H1 (cell line): ENCODE data around the gene ZNF546. TPM values are rescaled to one million over a fixed set of nuclear protein-coding genes. Genes with fewer than 3 reads are reported as not detected.

Experiments used
- CTCF ChIA-PET: fragments of 300-600 bp; sonication (Branson Sonifier 250); formaldehyde crosslinking; loops from one replicate; lab custom pipeline; 2021; ENCODE audit not compliant: partially characterized antibody; lab: Charles Lee
- POLR2A ChIA-PET: fragments of 300-600 bp; sonication (Branson Sonifier 250); formaldehyde crosslinking; loops from one replicate; lab custom pipeline; 2021; ENCODE audit warnings: inconsistent platforms; ENCODE audit not compliant: partially characterized antibody; lab: Charles Lee
- DNase-seq, 2 experiments: peaks; one replicate each; pipeline versions ENCODE4 v3.0.0 to v3.0.0-alpha.2; 2010 to 2022; ENCODE audit warnings: low spot score in 2 of 2, low read depth in 1 of 2, mixed read lengths in 1 of 2
- FAIRE-seq: peaks from 2 replicates; lab custom pipeline; 2011; peaks lifted over from hg19 to GRCh38; lab: Jason Lieb, UNC
- H2AFZ ChIP-seq: 2 replicates; pipeline ENCODE4 v1.8.1; 2012; ENCODE audit warnings: low read length, inconsistent platforms
- H2AK5ac ChIP-seq: 2 replicates; pipeline ENCODE4 v1.6.1; 2013; ENCODE audit warnings: low read depth, low read length
- H2BK120ac ChIP-seq: replicated peaks from 2 replicates; pipeline ENCODE3; 2013; ENCODE audit warnings: low read depth, low read length, inconsistent platforms
- H2BK12ac ChIP-seq: 2 replicates; pipeline ENCODE4 v1.6.1; 2013; ENCODE audit warnings: low read depth, low read length
- H2BK15ac ChIP-seq: 2 replicates; pipeline ENCODE4 v1.6.1; 2013; ENCODE audit warnings: low read length
- H2BK20ac ChIP-seq: 2 replicates; pipeline ENCODE4 v1.6.1; 2013; ENCODE audit warnings: low read length
- H2BK5ac ChIP-seq: 2 replicates; pipeline ENCODE4 v1.6.1; 2013; ENCODE audit warnings: low read depth, low read length
- H3K14ac ChIP-seq: 2 replicates; pipeline ENCODE4 v1.6.1; 2013; ENCODE audit warnings: inconsistent platforms; ENCODE audit not compliant: insufficient read length
- H3K18ac ChIP-seq: 2 replicates; pipeline ENCODE4 v1.6.1; 2013; ENCODE audit warnings: low read length; ENCODE audit errors: extremely low read depth
- H3K23ac ChIP-seq: 2 replicates; pipeline ENCODE4 v1.6.1; 2013; ENCODE audit warnings: inconsistent platforms; ENCODE audit not compliant: insufficient read length
- H3K23me2 ChIP-seq: 2 replicates; pipeline ENCODE4 v1.6.1; 2013; ENCODE audit warnings: low read depth, low read length
- H3K27ac ChIP-seq: 2 replicates; pipeline ENCODE4 v1.6.1; 2011; ENCODE audit warnings: low read depth, low read length, inconsistent platforms
- H3K27me3 ChIP-seq, 4 experiments: replicated peaks in 1 of 4; 1 replicate in 1 of 4; 2 replicates in 3 of 4; pipeline versions ENCODE4 v1.6.1 to v1.8.1; 2011 to 2013; ENCODE audit warnings: low read length in 3 of 4, mild to moderate bottlenecking in 3 of 4, inconsistent platforms in 2 of 4, mixed read lengths in 2 of 4, moderate library complexity in 1 of 4; ENCODE audit not compliant: control insufficient read depth in 3 of 4, insufficient read depth in 3 of 4; ENCODE audit errors: extremely low read depth in 1 of 4
- H3K36me3 ChIP-seq, 4 experiments: 2 replicates each; pipeline versions ENCODE4 v1.6.1 to v1.8.1; 2011 to 2013; ENCODE audit warnings: mild to moderate bottlenecking in 4 of 4, low read length in 3 of 4, moderate library complexity in 2 of 4, control low read depth in 1 of 4, inconsistent platforms in 1 of 4; ENCODE audit not compliant: insufficient read depth in 4 of 4, control insufficient read depth in 2 of 4
- H3K4ac ChIP-seq: replicated peaks from 2 replicates; pipeline ENCODE3; 2013; ENCODE audit warnings: low read length, low read depth, mixed read lengths, inconsistent platforms; ENCODE audit not compliant: insufficient read length
- H3K4me1 ChIP-seq, 4 experiments: replicated peaks in 1 of 4; 1 replicate in 1 of 4; 2 replicates in 3 of 4; pipeline versions ENCODE4 v1.6.1 to v1.8.1; 2011 to 2013; ENCODE audit warnings: low read length in 3 of 4, inconsistent platforms in 2 of 4, mixed read lengths in 1 of 4; ENCODE audit not compliant: insufficient read depth in 4 of 4, control insufficient read depth in 3 of 4
- H3K4me2 ChIP-seq, 2 experiments: 2 replicates each; pipeline versions ENCODE4 v1.6.1 to v1.8.1; 2011 to 2013; ENCODE audit warnings: low read depth in 2 of 2, low read length in 2 of 2, control low read depth in 1 of 2, inconsistent platforms in 1 of 2, mild to moderate bottlenecking in 1 of 2; ENCODE audit not compliant: insufficient read depth in 1 of 2
- H3K4me3 ChIP-seq, 4 experiments: fragments of 200-600, 300-600 bp in 1 of 4; sonication (generic), shearing (Covaris generic), sonication (Bioruptor Twin) in 1 of 4; 2 replicates each; pipeline versions ENCODE4 v1.5.1 to v1.8.1; 2011 to 2016; ENCODE audit warnings: low read length in 4 of 4, low read depth in 3 of 4, control low read depth in 2 of 4, inconsistent platforms in 2 of 4, mild to moderate bottlenecking in 2 of 4, mixed read lengths in 1 of 4, moderate library complexity in 1 of 4; ENCODE audit not compliant: insufficient read depth in 2 of 4; ENCODE audit errors: extremely low read depth in 1 of 4
- H3K56ac ChIP-seq: replicated peaks from 2 replicates; pipeline ENCODE3; 2013; ENCODE audit warnings: low read depth, mild to moderate bottlenecking, mixed read lengths, low read length, inconsistent platforms; ENCODE audit not compliant: insufficient read length
- H3K79me1 ChIP-seq: 2 replicates; pipeline ENCODE4 v1.6.1; 2013; ENCODE audit warnings: low read depth, low read length, control low read depth
- H3K79me2 ChIP-seq, 2 experiments: 2 replicates each; pipeline versions ENCODE4 v1.6.1 to v1.8.1; 2012 to 2013; ENCODE audit warnings: low read length in 2 of 2, mild to moderate bottlenecking in 2 of 2, inconsistent platforms in 1 of 2; ENCODE audit not compliant: insufficient read depth in 2 of 2, control insufficient read depth in 1 of 2
- H3K9ac ChIP-seq, 4 experiments: replicated peaks in 1 of 4; 1 replicate in 1 of 4; 2 replicates in 3 of 4; pipeline versions ENCODE4 v1.6.1 to v1.8.1; 2011 to 2013; ENCODE audit warnings: low read depth in 3 of 4, low read length in 3 of 4, control low read depth in 2 of 4, mild to moderate bottlenecking in 2 of 4, moderate library complexity in 2 of 4, inconsistent platforms in 1 of 4; ENCODE audit errors: extremely low read depth in 1 of 4
- H3K9me3 ChIP-seq, 2 experiments: 2 replicates each; pipeline versions ENCODE4 v1.6.1 to v1.8.1; 2012 to 2013; ENCODE audit warnings: mild to moderate bottlenecking in 2 of 2, moderate library complexity in 2 of 2, control low read depth in 1 of 2, inconsistent platforms in 1 of 2, low read depth in 1 of 2, low read length in 1 of 2, mixed read lengths in 1 of 2; ENCODE audit not compliant: insufficient read depth in 2 of 2
- H4K20me1 ChIP-seq, 2 experiments: replicated peaks in 1 of 2; 2 replicates each; pipeline versions ENCODE3 to v1.8.1; 2011 to 2013; ENCODE audit warnings: inconsistent platforms in 2 of 2, low read length in 2 of 2, mild to moderate bottlenecking in 1 of 2; ENCODE audit not compliant: insufficient read depth in 2 of 2, control insufficient read depth in 1 of 2
- H4K5ac ChIP-seq: 2 replicates; pipeline ENCODE4 v1.6.1; 2013; ENCODE audit warnings: low read length, low read depth, mixed read lengths, inconsistent platforms; ENCODE audit not compliant: insufficient read length
- H4K8ac ChIP-seq: 2 replicates; pipeline ENCODE4 v1.8.0; 2013; ENCODE audit warnings: mild to moderate bottlenecking, moderate library complexity, low read length, inconsistent platforms; ENCODE audit not compliant: insufficient read depth; ENCODE audit errors: extremely low read depth
- H4K91ac ChIP-seq: replicated peaks from 2 replicates; pipeline ENCODE3; 2013; ENCODE audit warnings: low read length, mixed read lengths, inconsistent platforms; ENCODE audit not compliant: insufficient read length
- CREB1 ChIP-seq: IDR thresholded peaks from 2 replicates; pipeline ENCODE4 v1.6.1; 2012; ENCODE audit warnings: inconsistent platforms
- MAFK ChIP-seq: IDR thresholded peaks from 2 replicates; pipeline ENCODE4 v1.6.1; 2012; ENCODE audit warnings: low read depth, mild to moderate bottlenecking, improper control_type of control experiment, low read length
- WGBS, 2 experiments: shearing (Covaris generic) in 1 of 2; methylation state at CpG; one replicate each; pipeline versions ENCODE4 v1.1.6 to v1.1.7; 2013 to 2015; ENCODE audit warnings: low lambda C conversion rate in 2 of 2, mixed read lengths in 2 of 2, inconsistent platforms in 1 of 2, low coverage in 1 of 2, missing lambda C conversion rate in 1 of 2; ENCODE audit not compliant: insufficient replicate concordance in 2 of 2, insufficient coverage in 1 of 2, insufficient read length in 1 of 2; ENCODE audit errors: extremely low coverage in 1 of 2, missing lambda C conversion rate in 1 of 2; 5-methylcytosine and 5-hydroxymethylcytosine counted together
- polyA plus RNA-seq, 7 experiments: library from polyadenylated mRNA; depleted of rRNA in 3 of 7; stranded (reverse) in 5 of 7; unstranded in 2 of 7; fragments of >200 nt in 5 of 7; fragments of 200-250 nt in 2 of 7; gene quantifications; 1 replicate in 5 of 7; 2 replicates in 1 of 7; 4 replicates in 1 of 7; pipeline versions ENCODE4 v1.2.1 to v1.2.3, GENCODE V29; 2011 to 2013; ENCODE audit warnings: missing spikeins in 2 of 7, mixed read lengths in 2 of 7
- total RNA-seq: library from RNA; stranded (reverse); fragmentation: NEBNext Ultra II Directional; extraction: Animal tissue kit (Norgen Biotek cat#: 25700); gene quantifications from 2 replicates; pipeline ENCODE4 v1.2.1, GENCODE V29; 2021

Gene ZNF546
- total and polyA plus RNA-seq, 2 of the 8 experiments (the other 6 are each of a cell fraction or from before 2014, with no cell fraction given), result 0.21 to 1.1 TPM

- Histone ChIP-seq H3K27ac (no peak overlapping the region), H3K79me2 (no peaks in the 10 kb centered on the region), H3K23me2 (no peaks in the 10 kb centered on the region), H3K4ac (no peak overlapping the region), H2BK120ac (no peak overlapping the region), H3K18ac (no peak overlapping the region), H3K9ac (no peak overlapping the region), H2BK5ac (no peak overlapping the region), H4K91ac (no peak overlapping the region), H3K56ac (no peak overlapping the region), H2AFZ (no peak overlapping the region), H2AK5ac (no peak overlapping the region), H2BK15ac (no peak overlapping the region), H4K5ac (no peak overlapping the region), H3K14ac (no peak overlapping the region), H4K20me1 (no peaks in the 10 kb centered on the region), H3K27me3 (no peaks in the 10 kb centered on the region), H2BK12ac (no peak overlapping the region), H3K23ac (no peak overlapping the region), H3K36me3 (peaks cover 0 to 19% (median 12%) of the 10 kb centered on the region in 4 experiments; a peak in 6 of 8 replicates), H3K4me1 (no peaks in the 10 kb centered on the region), H3K4me3 (no peak overlapping the region), H2BK20ac (no peak overlapping the region), H3K9me3 (peaks cover 20 to 21% of the 10 kb centered on the region in 2 experiments), H3K79me1 (no peaks in the 10 kb centered on the region), H4K8ac (no peak overlapping the region), H3K4me2 (no peak overlapping the region)
- FAIRE-seq (no peak), DNase-seq (no peak)
- TF ChIP-seq CREB1, result no peak
- peak; percentile 93 for TF ChIP-seq MAFK
- 87% methylated on average over 1 of the region's 1 CpG; no CpG with 5 or more reads in 1 of the 2 experiments for WGBS, 2 experiments
- ChIA-PET POLR2A (no interaction called here), CTCF (no interaction called here)
Observed at GRCh38 chr19:40070058-40070457, 73.2 kb downstream of the ZNF546 start.

Other genes starting within 250 kb of the ZNF546 start
- gene LEUTX, start 218.2 kb upstream of the ZNF546 start, total RNA-seq, result not detected in 2 replicates
- not detected in 2 replicates for gene LEUTX, start 218.2 kb upstream of the ZNF546 start, polyA plus RNA-seq (2011; rRNA removed)
- 14.8 and 15.8 TPM in 2 replicates for gene DYRK1B, start 162.9 kb upstream of the ZNF546 start, total RNA-seq
- 6.9 and 13.6 TPM in 2 replicates for gene DYRK1B, start 162.9 kb upstream of the ZNF546 start, polyA plus RNA-seq (2011; rRNA removed)
- gene FBL, start 150.7 kb upstream of the ZNF546 start, total RNA-seq, result 790 and 809 TPM in 2 replicates
- gene FBL, start 150.7 kb upstream of the ZNF546 start, polyA plus RNA-seq (2011; rRNA removed), result 1,361 and 1,596 TPM in 2 replicates
- gene FCGBP, start 62.4 kb upstream of the ZNF546 start, total RNA-seq, result 2.9 and 3.1 TPM in 2 replicates
- gene FCGBP, start 62.4 kb upstream of the ZNF546 start, polyA plus RNA-seq (2011; rRNA removed), result 1.1 and 2.6 TPM in 2 replicates
- gene PSMC4, start 25.9 kb upstream of the ZNF546 start, total RNA-seq, result 126 and 127 TPM in 2 replicates
- 116 and 148 TPM in 2 replicates for gene PSMC4, start 25.9 kb upstream of the ZNF546 start, polyA plus RNA-seq (2011; rRNA removed)
- 17.1 and 22.4 TPM in 2 replicates for gene ZNF780B, start 59.2 kb downstream of the ZNF546 start, total RNA-seq
- 2.2 and 3.1 TPM in 2 replicates for gene ZNF780B, start 59.2 kb downstream of the ZNF546 start, polyA plus RNA-seq (2011; rRNA removed)
- gene ZNF780A, start 93.9 kb downstream of the ZNF546 start, total RNA-seq, result 11.0 and 12.0 TPM in 2 replicates
- 3.5 and 3.9 TPM in 2 replicates for gene ZNF780A, start 93.9 kb downstream of the ZNF546 start, polyA plus RNA-seq (2011; rRNA removed)
- gene MAP3K10, start 194.4 kb downstream of the ZNF546 start, total RNA-seq, result 15.9 and 18.3 TPM in 2 replicates
- gene MAP3K10, start 194.4 kb downstream of the ZNF546 start, polyA plus RNA-seq (2011; rRNA removed), result 4.9 and 9.2 TPM in 2 replicates
- gene TTC9B, start 221.3 kb downstream of the ZNF546 start, total RNA-seq, result not detected in 2 replicates
- gene TTC9B, start 221.3 kb downstream of the ZNF546 start, polyA plus RNA-seq (2011; rRNA removed), result 0.24 and 0.26 TPM in 2 replicates
- gene CCNP, start 229.6 kb downstream of the ZNF546 start, total RNA-seq, result 0.63 and 1.9 TPM in 2 replicates
- gene CCNP, start 229.6 kb downstream of the ZNF546 start, polyA plus RNA-seq (2011; rRNA removed), result 2.1 and 4.6 TPM in 2 replicates